HepG2 (cell line): ENCODE measurements around the gene C1QB. TPM values are rescaled to one million over a fixed set of nuclear protein-coding genes. Genes with fewer than 3 reads are reported as not detected.

Experiments
- ATAC-seq: fragments of 200-7000 bp; cut with Tn5 transposase; 3 replicates; pipeline ENCODE4 v1.9.1; 2020; ENCODE audit warnings: mild to moderate bottlenecking, moderate library complexity
- BruUV-seq: library from RNA; stranded (reverse); fragments of 400-500 nt; replicated peaks from 2 replicates; lab custom pipeline; 2021; lab: Mats Ljungman, UMichigan
- CTCF ChIA-PET: fragments of 300-600 bp; formaldehyde crosslinking; extraction: SDS; loops from one replicate; lab custom pipeline; 2021; ENCODE audit warnings: low total read pairs, inconsistent platforms, low intra/inter-chr PET ratio; lab: Yijun Ruan, JAX
- POLR2A ChIA-PET: fragments of 350-600 bp; sonication (Branson Sonifier 250); formaldehyde crosslinking; loops from one replicate; lab custom pipeline; 2020; ENCODE audit warnings: antibody characterized with exemption, inconsistent platforms; lab: Yijun Ruan, JAX
- DNase-seq: peaks from one replicate; pipeline ENCODE4 v3.0.0-alpha.2; 2015; ENCODE audit warnings: low spot score
- FAIRE-seq: peaks from 3 replicates; lab custom pipeline; 2011; peaks lifted over from hg19 to GRCh38; lab: Jason Lieb, UNC
- H2AFZ ChIP-seq: one replicate; pipeline ENCODE4 v1.6.1; 2011; ENCODE audit warnings: low read length, inconsistent platforms
- H3K27ac ChIP-seq: fragments of 300-600 bp; 3 replicates; pipeline ENCODE4 v1.8.0; 2011; ENCODE audit warnings: mixed run types, mild to moderate bottlenecking, mixed read lengths, low read length, inconsistent platforms; ENCODE audit not compliant: insufficient read depth; ENCODE audit errors: extremely low read length
- H3K27me3 ChIP-seq, 2 experiments: fragments of 200-600 bp in 1 of 2; 2 replicates in 1 of 2; 3 replicates in 1 of 2; pipeline versions ENCODE4 v1.6.0 to v1.8.0; 2011; ENCODE audit warnings: low read length in 2 of 2, mild to moderate bottlenecking in 2 of 2, moderate library complexity in 2 of 2, inconsistent platforms in 1 of 2; ENCODE audit not compliant: insufficient read depth in 2 of 2, control insufficient read depth in 1 of 2
- H3K36me3 ChIP-seq, 2 experiments: fragments of 200-600 bp in 1 of 2; replicated peaks in 1 of 2; 2 replicates in 1 of 2; 3 replicates in 1 of 2; pipeline versions ENCODE4 v1.5.1 to v1.8.0; 2011; ENCODE audit warnings: low read length in 2 of 2, inconsistent platforms in 1 of 2; ENCODE audit not compliant: insufficient read depth in 2 of 2, control insufficient read depth in 1 of 2
- H3K4me1 ChIP-seq: 2 replicates; pipeline ENCODE4 v1.5.1; 2012; ENCODE audit warnings: low read length, inconsistent platforms; ENCODE audit not compliant: insufficient read depth
- H3K4me2 ChIP-seq: 2 replicates; pipeline ENCODE4 v1.6.0; 2011; ENCODE audit warnings: low read depth, low read length, inconsistent platforms
- H3K4me3 ChIP-seq, 3 experiments: fragments of 200-600 bp in 1 of 3; sonication (generic), shearing (Covaris generic) in 1 of 3; replicated peaks in 1 of 3; 2 replicates each; pipeline ENCODE4 v1.5.1; 2011 to 2016; ENCODE audit warnings: low read length in 3 of 3, inconsistent platforms in 2 of 3, low read depth in 2 of 3, mild to moderate bottlenecking in 2 of 3, control low read depth in 1 of 3, mixed read lengths in 1 of 3; ENCODE audit not compliant: insufficient read depth in 1 of 3
- H3K79me2 ChIP-seq: one replicate; pipeline ENCODE4 v1.6.1; 2011; ENCODE audit warnings: low read length, inconsistent platforms; ENCODE audit not compliant: insufficient read depth
- H3K9ac ChIP-seq: 2 replicates; pipeline ENCODE4 v1.6.0; 2011; ENCODE audit warnings: mild to moderate bottlenecking, low read depth, low read length, inconsistent platforms; ENCODE audit not compliant: insufficient read depth
- H3K9me3 ChIP-seq: 2 replicates; pipeline ENCODE4 v1.5.1; 2012; ENCODE audit warnings: mild to moderate bottlenecking, low read length
- H4K20me1 ChIP-seq: 2 replicates; pipeline ENCODE4 v1.6.0; 2011; ENCODE audit warnings: inconsistent platforms, mild to moderate bottlenecking, low read length, moderate library complexity; ENCODE audit not compliant: insufficient read depth
- ELK4 ChIP-seq: sonication (generic); formaldehyde crosslinking; IDR thresholded peaks from 2 replicates; pipeline ENCODE4 v1.9.0; 2021; ENCODE audit warnings: missing genetic modification reagents, borderline replicate concordance
- FIP1L1 ChIP-seq: fragments of 200-400 bp; formaldehyde crosslinking; IDR thresholded peaks from 2 replicates; pipeline ENCODE4 v1.6.1; 2018; ENCODE audit warnings: low read depth, mild to moderate bottlenecking, low read length, moderate library complexity, borderline replicate concordance; ENCODE audit not compliant: insufficient read depth
- RFXAP ChIP-seq: sonication (generic); formaldehyde crosslinking; IDR thresholded peaks from 2 replicates; pipeline ENCODE4 v1.4.0; 2020; ENCODE audit warnings: missing genetic modification reagents, borderline replicate concordance
- ZNF30 ChIP-seq: sonication (generic); formaldehyde crosslinking; IDR thresholded peaks from 2 replicates; pipeline ENCODE4 v1.5.0; 2020; ENCODE audit warnings: mild to moderate bottlenecking, missing genetic modification reagents
- ZNF576 ChIP-seq: sonication (generic); formaldehyde crosslinking; IDR thresholded peaks from 2 replicates; pipeline ENCODE4 v1.4.0; 2020; ENCODE audit warnings: mild to moderate bottlenecking, missing genetic modification reagents
- ZNF678 ChIP-seq: sonication (generic); formaldehyde crosslinking; IDR thresholded peaks from 2 replicates; pipeline ENCODE4 v1.4.0; 2020; ENCODE audit warnings: mild to moderate bottlenecking, missing genetic modification reagents
- ZNF772 ChIP-seq: sonication (generic); formaldehyde crosslinking; IDR thresholded peaks from 2 replicates; pipeline ENCODE4 v1.5.0; 2020; ENCODE audit warnings: mild to moderate bottlenecking, missing genetic modification reagents
- ZSCAN30 ChIP-seq: sonication (generic); formaldehyde crosslinking; IDR thresholded peaks from 2 replicates; pipeline ENCODE4 v1.5.0; 2020; ENCODE audit warnings: mild to moderate bottlenecking, missing genetic modification reagents
- WGBS: methylation state at CpG from one replicate; pipeline ENCODE4 v1.1.6; 2017; ENCODE audit warnings: low lambda C conversion rate; 5-methylcytosine and 5-hydroxymethylcytosine counted together
- in situ Hi-C: cut with HindIII; loops from 2 replicates; pipeline ENCODE4 v1.10.0; 2017; ENCODE audit warnings: low pct_unique_long_range_greater_than_20kb; ENCODE audit not compliant: extremely low pct_ligation_motif_present
- intact Hi-C: fragments of 100-400 bp; cut with micrococcal nuclease; formaldehyde crosslinking; loops from one replicate; pipeline ENCODE4 v1.10.0; 2022; ENCODE audit not compliant: unreplicated experiment
- polyA plus RNA-seq, 8 experiments: library from polyadenylated mRNA; depleted of rRNA in 3 of 8; stranded (reverse) in 7 of 8; unstranded in 1 of 8; fragments of >200 nt; fragmentation: Illumina TruSeq in 4 of 8; extraction: Trizol in 4 of 8; gene quantifications; 2 replicates each; pipeline versions ENCODE4 v1.2.1 to v1.2.3, GENCODE V29; 2011 to 2016; ENCODE audit warnings: low read depth in 4 of 8, missing spikeins in 1 of 8, mixed read lengths in 1 of 8; ENCODE audit not compliant: insufficient read depth in 1 of 8
- total RNA-seq, 5 experiments: library from RNA; depleted of rRNA; stranded (reverse); fragments of >200 nt; fragmentation: Illumina TruSeq; extraction: Trizol; gene quantifications; 2 replicates each; pipeline ENCODE4 v1.2.3, GENCODE V29; 2016; ENCODE audit warnings: low read depth in 1 of 5
- TF ChIP-seq, protein P1 (sequence below): sonication (generic); formaldehyde crosslinking; IDR thresholded peaks from 2 replicates; pipeline ENCODE4 v1.5.0; 2020; ENCODE audit warnings: mild to moderate bottlenecking, missing genetic modification reagents, moderate library complexity
- TF ChIP-seq, protein P2 (sequence below): sonication (generic); formaldehyde crosslinking; IDR thresholded peaks from 2 replicates; pipeline ENCODE4 v1.4.0; 2020; ENCODE audit warnings: missing genetic modification reagents

C1QB gene
- total and polyA plus RNA-seq, 2 of the 13 experiments (the other 11 are each of a cell fraction or from before 2014, with no cell fraction given), result not detected

- Histone ChIP-seq H2AFZ (no peak overlapping the region), H3K79me2 (no peaks in the 10 kb centered on the region), H3K27me3 (peaks cover 1 to 30% of the 10 kb centered on the region in 2 experiments; a peak in 4 of 5 replicates), H3K9me3 (no peaks in the 10 kb centered on the region), H3K4me2 (no peak overlapping the region), H3K4me1 (no peaks in the 10 kb centered on the region), H3K27ac (no peak overlapping the region), H4K20me1 (no peaks in the 10 kb centered on the region), H3K4me3 (no peak overlapping the region), H3K9ac (no peak overlapping the region), H3K36me3 (no peaks in the 10 kb centered on the region)
- ChIA-PET POLR2A (interaction anchor here (0.7 kb wide), 1 partner anchor 143 kb away, joined by 3 read pairs; no protein-coding TSS in a partner anchor), CTCF (no interaction called here)
- FAIRE-seq (no peak), ATAC-seq (no peak), DNase-seq (no peak)
- in situ Hi-C loops (no loop called here), intact Hi-C loops (no loop called here)
- 28% methylated on average over 14 of the region's 15 CpGs for WGBS
- TF ChIP-seq ZNF678 (no peak), ZNF30 (CRISPR knock-in tag) (no peak), FIP1L1 (no peak), ELK4 (CRISPR knock-in tag) (no peak), ZSCAN30 (CRISPR knock-in tag) (no peak), ZNF576 (CRISPR knock-in tag) (no peak), ZNF772 (no peak), RFXAP (CRISPR knock-in tag) (no peak)
- TF ChIP-seq, protein P1, sequence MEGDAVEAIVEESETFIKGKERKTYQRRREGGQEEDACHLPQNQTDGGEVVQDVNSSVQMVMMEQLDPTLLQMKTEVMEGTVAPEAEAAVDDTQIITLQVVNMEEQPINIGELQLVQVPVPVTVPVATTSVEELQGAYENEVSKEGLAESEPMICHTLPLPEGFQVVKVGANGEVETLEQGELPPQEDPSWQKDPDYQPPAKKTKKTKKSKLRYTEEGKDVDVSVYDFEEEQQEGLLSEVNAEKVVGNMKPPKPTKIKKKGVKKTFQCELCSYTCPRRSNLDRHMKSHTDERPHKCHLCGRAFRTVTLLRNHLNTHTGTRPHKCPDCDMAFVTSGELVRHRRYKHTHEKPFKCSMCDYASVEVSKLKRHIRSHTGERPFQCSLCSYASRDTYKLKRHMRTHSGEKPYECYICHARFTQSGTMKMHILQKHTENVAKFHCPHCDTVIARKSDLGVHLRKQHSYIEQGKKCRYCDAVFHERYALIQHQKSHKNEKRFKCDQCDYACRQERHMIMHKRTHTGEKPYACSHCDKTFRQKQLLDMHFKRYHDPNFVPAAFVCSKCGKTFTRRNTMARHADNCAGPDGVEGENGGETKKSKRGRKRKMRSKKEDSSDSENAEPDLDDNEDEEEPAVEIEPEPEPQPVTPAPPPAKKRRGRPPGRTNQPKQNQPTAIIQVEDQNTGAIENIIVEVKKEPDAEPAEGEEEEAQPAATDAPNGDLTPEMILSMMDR, result no peak
- TF ChIP-seq, protein P2, sequence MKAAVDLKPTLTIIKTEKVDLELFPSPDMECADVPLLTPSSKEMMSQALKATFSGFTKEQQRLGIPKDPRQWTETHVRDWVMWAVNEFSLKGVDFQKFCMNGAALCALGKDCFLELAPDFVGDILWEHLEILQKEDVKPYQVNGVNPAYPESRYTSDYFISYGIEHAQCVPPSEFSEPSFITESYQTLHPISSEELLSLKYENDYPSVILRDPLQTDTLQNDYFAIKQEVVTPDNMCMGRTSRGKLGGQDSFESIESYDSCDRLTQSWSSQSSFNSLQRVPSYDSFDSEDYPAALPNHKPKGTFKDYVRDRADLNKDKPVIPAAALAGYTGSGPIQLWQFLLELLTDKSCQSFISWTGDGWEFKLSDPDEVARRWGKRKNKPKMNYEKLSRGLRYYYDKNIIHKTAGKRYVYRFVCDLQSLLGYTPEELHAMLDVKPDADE, result no peak
- BruUV-seq, result no TSS peak
Measured at GRCh38 chr1:22651941-22652856, 837 bp upstream of the C1QB start.
